AG10803 (cell line): ENCODE data around the gene ERCC6L.
A peak's percentile ranks its signal among the peaks of the same experiment; 100 is the strongest.

Source experiments
- DNase-seq: peaks from one replicate; pipeline ENCODE4 v3.0.0; 2010; ENCODE audit warnings: low read depth
- H3K4me3 ChIP-seq: 2 replicates; pipeline ENCODE4 v1.5.1; 2011; ENCODE audit warnings: mild to moderate bottlenecking, low read length, control low read depth
- CTCF ChIP-seq: conservative IDR thresholded peaks from 2 replicates; pipeline ENCODE4 v1.5.1; 2011; ENCODE audit warnings: mild to moderate bottlenecking, low read length, control low read depth, inconsistent platforms

The ERCC6L gene

GRCh38 chrX:72238721-72239475, at the start of gene ERCC6L:
TSS of gene ERCC6L (minus strand) at chrX:72239027. CDS start at chrX:72238911, 116 bp downstream.
- DNase-seq, result peak; percentile 81
- peak within 1 kb of the TSS; percentile 59 for H3K4me3 ChIP-seq

GRCh38 chrX:72282302-72282701, 43.5 kb upstream of the ERCC6L start:
- no peak overlapping the region for H3K4me3 ChIP-seq
- DNase-seq, result no peak
- TF ChIP-seq CTCF, result no peak

More at GRCh38 chrX:72238721-72239475, at the start of gene ERCC6L:
- no peak for TF ChIP-seq CTCF

GRCh38 chrX:72280321-72280845, 41.6 kb upstream of the ERCC6L start:
- no peak overlapping the region for H3K4me3 ChIP-seq
- no peak for DNase-seq
- no peak for TF ChIP-seq CTCF

GRCh38 chrX:72276478-72276953, 37.7 kb upstream of the ERCC6L start:
- DNase-seq, result no peak
- no peak for TF ChIP-seq CTCF
- peak overlapping the region; percentile 76 for H3K4me3 ChIP-seq

GRCh38 chrX:72274526-72274925, 35.7 kb upstream of the ERCC6L start:
- peak; percentile 18 for DNase-seq

GRCh38 chrX:72273718-72274117, 34.9 kb upstream of the ERCC6L start:
- DNase-seq, result no peak
- no peak for TF ChIP-seq CTCF
- no peak overlapping the region for H3K4me3 ChIP-seq

More at GRCh38 chrX:72274526-72274925, 35.7 kb upstream of the ERCC6L start:
- peak overlapping the region; percentile 76; the same call in 1 of the 2 replicates for H3K4me3 ChIP-seq
- no peak for TF ChIP-seq CTCF

GRCh38 chrX:72272868-72273267, 34.0 kb upstream of the ERCC6L start:
- DNase-seq, result no peak
- TF ChIP-seq CTCF, result no peak

More at GRCh38 chrX:72272868-72273267, 34.0 kb upstream of the ERCC6L start:
- no peak overlapping the region for H3K4me3 ChIP-seq
